HEK293 (cell line): ENCODE data around the gene ZFAND3.

ENCODE experiments used
- EGR2 ChIP-seq: fragments of 450-650 bp; formaldehyde crosslinking; IDR thresholded peaks from 2 replicates; pipeline ENCODE4 v1.5.1; 2016; ENCODE audit warnings: low read depth, missing biosample characterization, missing genetic modification characterization
- HOXD13 ChIP-seq: sonication (generic); formaldehyde crosslinking; IDR thresholded peaks from 2 replicates; pipeline ENCODE4 v1.8.0; 2022; ENCODE audit warnings: missing genetic modification reagents, borderline replicate concordance
- KLF7 ChIP-seq: fragments of 450-650 bp; formaldehyde crosslinking; IDR thresholded peaks from 2 replicates; pipeline ENCODE4 v1.5.1; 2016; ENCODE audit warnings: missing biosample characterization, missing genetic modification characterization, borderline replicate concordance
- KLF9 ChIP-seq: fragments of 450-650 bp; formaldehyde crosslinking; IDR thresholded peaks from 2 replicates; pipeline ENCODE4 v1.5.1; 2016; ENCODE audit warnings: missing biosample characterization, missing genetic modification characterization, low read depth
- MEIS1 ChIP-seq: sonication (generic); formaldehyde crosslinking; IDR thresholded peaks from 2 replicates; pipeline ENCODE4 v1.8.1; 2022; ENCODE audit warnings: missing genetic modification reagents, mild to moderate bottlenecking, borderline replicate concordance
- PBX3 ChIP-seq: sonication (generic); formaldehyde crosslinking; IDR thresholded peaks from 2 replicates; pipeline ENCODE4 v1.8.1; 2022; ENCODE audit warnings: mild to moderate bottlenecking, moderate library complexity, missing genetic modification reagents
- TCF7L2 ChIP-seq: IDR thresholded peaks from 2 replicates; pipeline ENCODE4 v1.6.1; 2011; ENCODE audit warnings: low read depth, mild to moderate bottlenecking, inconsistent platforms, low read length, moderate library complexity, borderline replicate concordance
- YY1 ChIP-seq: fragments of 450-650 bp; formaldehyde crosslinking; IDR thresholded peaks from 2 replicates; pipeline ENCODE4 v1.5.1; 2018; ENCODE audit warnings: missing biosample characterization, missing genetic modification characterization
- YY2 ChIP-seq: fragments of 450-650 bp; formaldehyde crosslinking; IDR thresholded peaks from 2 replicates; pipeline ENCODE4 v1.5.1; 2016; ENCODE audit warnings: missing biosample characterization, missing genetic modification characterization
- ZEB2 ChIP-seq: fragments of 450-650 bp; formaldehyde crosslinking; IDR thresholded peaks from 2 replicates; pipeline ENCODE4 v1.5.1; 2016; ENCODE audit warnings: missing biosample characterization, missing genetic modification characterization
- ZFP37 ChIP-seq: fragments of 450-650 bp; formaldehyde crosslinking; IDR thresholded peaks from 2 replicates; pipeline ENCODE4 v1.5.1; 2016; ENCODE audit warnings: missing biosample characterization, missing genetic modification characterization
- ZIC2 ChIP-seq: fragments of 450-650 bp; formaldehyde crosslinking; IDR thresholded peaks from 2 replicates; pipeline ENCODE4 v1.5.1; 2016; ENCODE audit warnings: missing biosample characterization, missing genetic modification characterization
- ZNF16 ChIP-seq: fragments of 450-650 bp; formaldehyde crosslinking; IDR thresholded peaks from 2 replicates; pipeline ENCODE4 v1.5.1; 2016; ENCODE audit warnings: low read depth, missing biosample characterization, missing genetic modification characterization
- ZNF223 ChIP-seq: fragments of 450-650 bp; formaldehyde crosslinking; IDR thresholded peaks from 2 replicates; pipeline ENCODE4 v1.5.1; 2016; ENCODE audit warnings: missing biosample characterization, missing genetic modification characterization
- ZNF239 ChIP-seq: fragments of 450-650 bp; formaldehyde crosslinking; IDR thresholded peaks from 2 replicates; pipeline ENCODE4 v1.5.1; 2016; ENCODE audit warnings: missing biosample characterization, missing genetic modification characterization
- ZNF280D ChIP-seq: fragments of 450-650 bp; formaldehyde crosslinking; IDR thresholded peaks from 2 replicates; pipeline ENCODE4 v1.5.1; 2016; ENCODE audit warnings: missing biosample characterization, missing genetic modification characterization
- ZNF311 ChIP-seq: fragments of 450-650 bp; formaldehyde crosslinking; IDR thresholded peaks from 2 replicates; pipeline ENCODE4 v1.5.1; 2017; ENCODE audit warnings: missing biosample characterization, missing genetic modification characterization, borderline replicate concordance
- ZNF37A ChIP-seq: fragments of 450-650 bp; IDR thresholded peaks from 2 replicates; pipeline ENCODE4 v1.5.1; 2018; ENCODE audit warnings: missing biosample characterization, missing genetic modification characterization
- ZNF433 ChIP-seq: fragments of 450-650 bp; formaldehyde crosslinking; IDR thresholded peaks from 2 replicates; pipeline ENCODE4 v1.5.1; 2016; ENCODE audit warnings: missing biosample characterization, missing genetic modification characterization, low read depth
- ZNF514 ChIP-seq: fragments of 450-650 bp; formaldehyde crosslinking; IDR thresholded peaks from 2 replicates; pipeline ENCODE4 v1.5.1; 2016; ENCODE audit warnings: missing biosample characterization, missing genetic modification characterization
- ZNF529 ChIP-seq: fragments of 450-650 bp; formaldehyde crosslinking; IDR thresholded peaks from 2 replicates; pipeline ENCODE4 v1.5.1; 2017; ENCODE audit warnings: missing genetic modification characterization, missing biosample characterization; ENCODE audit not compliant: insufficient replicate concordance
- ZNF548 ChIP-seq: fragments of 450-650 bp; formaldehyde crosslinking; IDR thresholded peaks from 2 replicates; pipeline ENCODE4 v1.5.1; 2016; ENCODE audit warnings: missing biosample characterization, missing genetic modification characterization
- ZNF560 ChIP-seq: fragments of 450-650 bp; formaldehyde crosslinking; IDR thresholded peaks from 2 replicates; pipeline ENCODE4 v1.5.1; 2017; ENCODE audit warnings: missing biosample characterization, missing genetic modification characterization, borderline replicate concordance
- ZNF580 ChIP-seq: fragments of 450-650 bp; formaldehyde crosslinking; IDR thresholded peaks from 2 replicates; pipeline ENCODE4 v1.5.1; 2016; ENCODE audit warnings: missing biosample characterization, missing genetic modification characterization
- ZNF704 ChIP-seq: fragments of 450-650 bp; formaldehyde crosslinking; IDR thresholded peaks from 2 replicates; pipeline ENCODE4 v1.5.1; 2016; ENCODE audit warnings: missing biosample characterization, missing genetic modification characterization
- ZNF707 ChIP-seq: fragments of 450-650 bp; formaldehyde crosslinking; IDR thresholded peaks from 2 replicates; pipeline ENCODE4 v1.5.1; 2016; ENCODE audit warnings: missing biosample characterization, missing genetic modification characterization
- ZNF776 ChIP-seq: fragments of 450-650 bp; formaldehyde crosslinking; IDR thresholded peaks from 2 replicates; pipeline ENCODE4 v1.5.0; 2017; ENCODE audit warnings: missing biosample characterization, missing genetic modification characterization, borderline replicate concordance
- ZSCAN30 ChIP-seq: fragments of 450-650 bp; IDR thresholded peaks from 2 replicates; pipeline ENCODE4 v1.5.1; 2018; ENCODE audit warnings: missing biosample characterization, mild to moderate bottlenecking, missing genetic modification characterization, moderate library complexity
- TF ChIP-seq, protein P1 (sequence below): fragments of 450-650 bp; formaldehyde crosslinking; IDR thresholded peaks from 2 replicates; pipeline ENCODE4 v1.5.1; 2016; ENCODE audit warnings: missing biosample characterization, missing genetic modification characterization
- TF ChIP-seq, protein P2 (sequence below): fragments of 450-650 bp; formaldehyde crosslinking; IDR thresholded peaks from 2 replicates; pipeline ENCODE4 v1.5.1; 2016; ENCODE audit warnings: missing biosample characterization, missing genetic modification characterization

The ZFAND3 gene

DNA sequence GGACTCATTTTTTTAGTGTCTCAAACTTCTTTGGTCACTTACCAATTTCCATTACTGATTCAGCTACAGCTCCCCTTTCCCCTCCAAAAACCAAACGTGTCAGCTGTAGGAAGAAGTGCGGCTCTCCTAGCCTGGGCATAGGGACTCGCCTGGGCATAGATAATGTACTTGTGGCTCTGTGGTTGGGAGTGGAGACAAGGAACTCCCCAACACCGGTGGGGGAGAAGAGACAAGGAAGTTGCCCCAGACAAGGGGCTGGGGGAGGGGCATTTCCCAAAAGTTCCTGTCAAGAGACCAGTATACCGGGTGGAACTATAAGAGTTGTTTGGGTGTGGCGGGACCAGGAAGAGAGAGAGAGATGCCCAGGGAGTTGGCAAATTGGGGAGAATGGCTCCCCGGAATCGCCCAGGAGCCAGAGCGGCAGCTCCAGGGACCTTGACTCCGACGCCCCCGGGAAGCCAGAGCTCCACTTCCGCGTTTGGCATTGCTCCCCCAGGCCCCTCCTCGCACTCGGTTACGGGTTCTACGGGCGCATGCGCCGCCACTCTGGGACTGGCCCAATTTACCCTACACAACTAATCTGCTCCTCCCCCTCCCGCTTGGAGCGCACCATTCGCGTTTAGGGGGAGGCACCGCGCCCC lies 871 bp upstream of the ZFAND3 start (continued):
- TF ChIP-seq HOXD13 (CRISPR knock-in tag) (no peak), ZFP37 (tag by site-specific recombination) (peak; percentile 85), ZNF514 (tag by site-specific recombination) (no peak), ZEB2 (tag by site-specific recombination) (no peak), ZSCAN30 (tag by site-specific recombination) (no peak; the same call in 1 of the 2 replicates), ZNF776 (tag by site-specific recombination) (no peak), KLF7 (no peak), ZNF580 (no peak), ZNF548 (tag by site-specific recombination) (no peak), ZNF239 (no peak), PBX3 (CRISPR knock-in tag) (no peak), ZNF707 (tag by site-specific recombination) (no peak), ZNF223 (tag by site-specific recombination) (no peak), TCF7L2 (no peak), ZNF704 (tag by site-specific recombination) (no peak), EGR2 (no peak), ZNF280D (no peak), YY2 (tag by site-specific recombination) (no peak), ZNF37A (tag by site-specific recombination) (no peak), ZNF529 (tag by site-specific recombination) (no peak), YY1 (tag by site-specific recombination) (no peak), MEIS1 (CRISPR knock-in tag) (no peak), ZIC2 (tag by site-specific recombination) (no peak), ZNF433 (tag by site-specific recombination) (no peak), ZNF560 (tag by site-specific recombination) (no peak), KLF9 (no peak), ZNF16 (no peak), ZNF311 (no peak)
- TF ChIP-seq, protein P1, sequence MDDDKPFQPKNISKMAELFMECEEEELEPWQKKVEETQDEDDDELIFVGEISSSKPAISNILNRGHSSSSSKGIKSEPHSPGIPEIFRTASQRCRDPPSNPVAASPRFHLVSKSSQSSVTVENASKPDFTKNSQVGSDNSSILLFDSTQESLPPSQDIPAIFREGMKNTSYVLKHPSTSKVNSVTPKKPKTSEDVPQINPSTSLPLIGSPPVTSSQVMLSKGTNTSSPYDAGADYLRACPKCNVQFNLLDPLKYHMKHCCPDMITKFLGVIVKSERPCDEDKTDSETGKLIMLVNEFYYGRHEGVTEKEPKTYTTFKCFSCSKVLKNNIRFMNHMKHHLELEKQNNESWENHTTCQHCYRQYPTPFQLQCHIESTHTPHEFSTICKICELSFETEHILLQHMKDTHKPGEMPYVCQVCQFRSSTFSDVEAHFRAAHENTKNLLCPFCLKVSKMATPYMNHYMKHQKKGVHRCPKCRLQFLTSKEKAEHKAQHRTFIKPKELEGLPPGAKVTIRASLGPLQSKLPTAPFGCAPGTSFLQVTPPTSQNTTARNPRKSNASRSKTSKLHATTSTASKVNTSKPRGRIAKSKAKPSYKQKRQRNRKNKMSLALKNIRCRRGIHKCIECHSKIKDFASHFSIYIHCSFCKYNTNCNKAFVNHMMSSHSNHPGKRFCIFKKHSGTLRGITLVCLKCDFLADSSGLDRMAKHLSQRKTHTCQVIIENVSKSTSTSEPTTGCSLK (tag by site-specific recombination), result no peak
- TF ChIP-seq, protein P2, sequence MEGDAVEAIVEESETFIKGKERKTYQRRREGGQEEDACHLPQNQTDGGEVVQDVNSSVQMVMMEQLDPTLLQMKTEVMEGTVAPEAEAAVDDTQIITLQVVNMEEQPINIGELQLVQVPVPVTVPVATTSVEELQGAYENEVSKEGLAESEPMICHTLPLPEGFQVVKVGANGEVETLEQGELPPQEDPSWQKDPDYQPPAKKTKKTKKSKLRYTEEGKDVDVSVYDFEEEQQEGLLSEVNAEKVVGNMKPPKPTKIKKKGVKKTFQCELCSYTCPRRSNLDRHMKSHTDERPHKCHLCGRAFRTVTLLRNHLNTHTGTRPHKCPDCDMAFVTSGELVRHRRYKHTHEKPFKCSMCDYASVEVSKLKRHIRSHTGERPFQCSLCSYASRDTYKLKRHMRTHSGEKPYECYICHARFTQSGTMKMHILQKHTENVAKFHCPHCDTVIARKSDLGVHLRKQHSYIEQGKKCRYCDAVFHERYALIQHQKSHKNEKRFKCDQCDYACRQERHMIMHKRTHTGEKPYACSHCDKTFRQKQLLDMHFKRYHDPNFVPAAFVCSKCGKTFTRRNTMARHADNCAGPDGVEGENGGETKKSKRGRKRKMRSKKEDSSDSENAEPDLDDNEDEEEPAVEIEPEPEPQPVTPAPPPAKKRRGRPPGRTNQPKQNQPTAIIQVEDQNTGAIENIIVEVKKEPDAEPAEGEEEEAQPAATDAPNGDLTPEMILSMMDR (tag by site-specific recombination), result no peak
